Measurements from ENCODE around the gene TMEM51. TPM values are rescaled to one million over a fixed set of nuclear protein-coding genes. Genes with fewer than 3 reads are reported as not detected.
A peak's percentile ranks its signal among the peaks of the same experiment; 100 is the strongest.

Gene TMEM51
- total and polyA plus RNA-seq, 2 of the 13 experiments (the other 11 are each of a cell fraction or from before 2014, with no cell fraction given), result 12.2 to 22.3 TPM

- Histone ChIP-seq H3K4me2 (ENCODE audit: low read depth, low read length) (peak overlapping the region; percentile 74), H4K20me1 (ENCODE audit: insufficient read depth, low read length) (peaks cover 17% of the 10 kb centered on the region; the same call in 1 of the 2 replicates), H3K4me1 (ENCODE audit: insufficient read depth, low read length) (peaks cover 74% of the 10 kb centered on the region), H3K9me3 (ENCODE audit: low read length) (no peaks in the 10 kb centered on the region), H3K27me3 (ENCODE audit: control insufficient read depth in 1 of 2, insufficient read depth in 2 of 2, low read length in 2 of 2) (no peaks in the 10 kb centered on the region), H3K9ac (ENCODE audit: insufficient read depth, low read depth, low read length) (peak overlapping the region; percentile 54), H3K36me3 (replicated peaks in 1 of 2; ENCODE audit: control insufficient read depth in 1 of 2, insufficient read depth in 2 of 2, low read length in 2 of 2) (peaks cover 2 to 32% of the 10 kb centered on the region in 2 experiments; a peak in 4 of 5 replicates), H3K79me2 (ENCODE audit: insufficient read depth, low read length) (peaks cover 70% of the 10 kb centered on the region), H3K27ac (ENCODE audit: extremely low read length, insufficient read depth, low read length) (peak overlapping the region; percentile 77), H2AFZ (ENCODE audit: low read length) (no peak overlapping the region), H3K4me3 (replicated peaks in 1 of 3; ENCODE audit: insufficient read depth in 1 of 3, low read depth in 2 of 3, low read length in 3 of 3) (peak overlapping the region in 2 of 3 experiments; percentile 5 to 55; a peak in 3 of 6 replicates)
- TSS peak; percentile 57 for BruUV-seq (replicated peaks)
- in situ Hi-C loops (cut with HindIII; ENCODE audit: extremely low pct_ligation_motif_present, low pct_unique_long_range_greater_than_20kb), result no loop called here
- intact Hi-C loops (cut with micrococcal nuclease; ENCODE audit: unreplicated experiment), result loop anchor here (1.0 to 5.0 kb wide), 3 partner anchors 17 to 62 kb away; partner anchors contain the start of gene TMEM51
- ChIA-PET CTCF (ENCODE audit: low intra/inter-chr PET ratio, low total read pairs) (no interaction called here), POLR2A (interaction anchor here (0.8 to 3.5 kb wide), 11 partner anchors 8 to 38 kb away, joined by 3 to 26 read pairs (median 8); partner anchors contain the start of gene TMEM51)
- FAIRE-seq (peak; percentile 99), DNase-seq (ENCODE audit: low spot score) (peak; percentile 90), ATAC-seq (peak; percentile 92)
- 0% methylated on average over 5 of the region's 8 CpGs for WGBS (ENCODE audit: low lambda C conversion rate)
- TF ChIP-seq ATF7-NPFF (CRISPR knock-in tag; IDR thresholded peaks at IDR 0.05; ENCODE audit: low read depth) (0 out of 2 replicates have a peak, but pooled peaks have one; percentile 2), PAXIP1 (CRISPR knock-in tag; conservative IDR thresholded peaks at IDR 0.05) (peak; percentile 80), SP4 (CRISPR knock-in tag; IDR thresholded peaks at IDR 0.05) (peak; percentile 47; the same call in 1 of the 2 replicates), BCL3 (CRISPR knock-in tag; IDR thresholded peaks at IDR 0.05) (no peak), ZNF770 (CRISPR knock-in tag; IDR thresholded peaks at IDR 0.05) (no peak), SKI (IDR thresholded peaks at IDR 0.05; ENCODE audit: partially characterized antibody) (peak; percentile 48), NONO (IDR thresholded peaks at IDR 0.05) (no peak), NONO (CRISPR knock-in tag; conservative IDR thresholded peaks at IDR 0.05) (peak; percentile 56; the same call in 1 of the 2 replicates), ZNF512B (CRISPR knock-in tag; IDR thresholded peaks at IDR 0.05; ENCODE audit: borderline replicate concordance) (peak; percentile 41; the same call in 1 of the 2 replicates), RFXAP (CRISPR knock-in tag; IDR thresholded peaks at IDR 0.05; ENCODE audit: borderline replicate concordance) (peak; percentile 35; the same call in 1 of the 2 replicates)
These were observed 36.3 kb downstream of the TMEM51 start for GRCh38 chr1:15189692-15190370.
